Vagina (tissue), 2 donors: Measurements from ENCODE around the gene MTMR1.

Source experiments
- POLR2A ChIP-seq, 2 donors: fragments of 450-650 bp; IDR thresholded peaks; one replicate each; pipeline ENCODE4 v1.6.1; 2017; ENCODE audit warnings: antibody characterized with exemption in 2 of 2, mild to moderate bottlenecking in 2 of 2, moderate library complexity in 2 of 2
- POLR2AphosphoS5 ChIP-seq, 2 donors: sonication (generic); formaldehyde crosslinking; IDR thresholded peaks; one replicate each; pipeline ENCODE4 v1.9.0; 2017; ENCODE audit warnings: antibody characterized with exemption in 2 of 2, mild to moderate bottlenecking in 2 of 2, low read depth in 1 of 2; ENCODE audit not compliant: insufficient read depth in 1 of 2
- TF ChIP-seq, protein P1 (sequence below), 3 experiments: fragments of 450-650 bp in 2 of 3; fragments of 200-600 bp in 1 of 3; sonication (generic) in 1 of 3; IDR thresholded peaks; one replicate each; pipeline ENCODE4 v1.5.1; 2017 to 2019; ENCODE audit warnings: antibody characterized with exemption in 3 of 3, mild to moderate bottlenecking in 2 of 3, moderate library complexity in 2 of 3

DNA sequence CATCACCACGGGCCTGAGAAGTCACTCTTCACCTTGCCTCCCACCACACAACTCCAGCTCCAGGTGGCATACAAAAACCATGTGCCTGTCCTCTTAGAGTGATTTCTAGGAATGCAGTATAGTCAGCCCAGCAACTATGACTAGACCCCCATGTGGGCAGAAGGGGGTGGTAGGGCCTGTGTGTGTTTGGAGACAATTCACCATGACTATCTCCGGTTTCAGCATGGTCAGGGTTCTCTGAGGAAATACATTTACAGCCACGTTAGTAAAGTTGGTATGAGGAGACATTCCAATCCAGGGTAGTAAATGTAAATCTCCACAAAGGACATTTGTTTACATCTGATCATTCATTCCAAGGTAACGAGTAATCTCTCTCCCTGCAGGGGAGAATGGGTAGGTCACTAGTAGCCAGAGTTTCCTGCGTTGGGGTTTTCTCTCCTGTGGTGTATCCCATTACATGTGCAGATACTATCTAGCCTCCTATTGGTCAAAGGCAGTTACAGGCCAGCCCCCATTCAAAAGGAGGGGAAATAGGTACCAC, 4.2 kb upstream of the MTMR1 start:
- TF ChIP-seq, protein P1, sequence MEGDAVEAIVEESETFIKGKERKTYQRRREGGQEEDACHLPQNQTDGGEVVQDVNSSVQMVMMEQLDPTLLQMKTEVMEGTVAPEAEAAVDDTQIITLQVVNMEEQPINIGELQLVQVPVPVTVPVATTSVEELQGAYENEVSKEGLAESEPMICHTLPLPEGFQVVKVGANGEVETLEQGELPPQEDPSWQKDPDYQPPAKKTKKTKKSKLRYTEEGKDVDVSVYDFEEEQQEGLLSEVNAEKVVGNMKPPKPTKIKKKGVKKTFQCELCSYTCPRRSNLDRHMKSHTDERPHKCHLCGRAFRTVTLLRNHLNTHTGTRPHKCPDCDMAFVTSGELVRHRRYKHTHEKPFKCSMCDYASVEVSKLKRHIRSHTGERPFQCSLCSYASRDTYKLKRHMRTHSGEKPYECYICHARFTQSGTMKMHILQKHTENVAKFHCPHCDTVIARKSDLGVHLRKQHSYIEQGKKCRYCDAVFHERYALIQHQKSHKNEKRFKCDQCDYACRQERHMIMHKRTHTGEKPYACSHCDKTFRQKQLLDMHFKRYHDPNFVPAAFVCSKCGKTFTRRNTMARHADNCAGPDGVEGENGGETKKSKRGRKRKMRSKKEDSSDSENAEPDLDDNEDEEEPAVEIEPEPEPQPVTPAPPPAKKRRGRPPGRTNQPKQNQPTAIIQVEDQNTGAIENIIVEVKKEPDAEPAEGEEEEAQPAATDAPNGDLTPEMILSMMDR (IDR thresholded peaks at IDR 0.05): no peak
- TF ChIP-seq POLR2A (IDR thresholded peaks at IDR 0.05) (no peak), POLR2AphosphoS5 (IDR thresholded peaks at IDR 0.05; ENCODE audit: insufficient read depth in 1 of 2, low read depth in 1 of 2) (no peak)
